Measurements from ENCODE around the gene TRIM37. TPM values are rescaled to one million over a fixed set of nuclear protein-coding genes. Genes with fewer than 3 reads are reported as not detected.
A peak's percentile ranks its signal among the peaks of the same experiment; 100 is the strongest.

TRIM37 gene
- total and polyA plus RNA-seq, 2 donors (not counting 1 experiment from before 2014, with no cell fraction given): 5.1 to 28.3 TPM

- Mint-ChIP-seq H3K27ac (no peak overlapping the region), H3K4me1 (peaks cover 15% of the 10 kb centered on the region), H3K27me3 (no peaks in the 10 kb centered on the region), H3K9me3 (ENCODE audit: insufficient read depth) (no peaks in the 10 kb centered on the region), H3K4me3 (no peak overlapping the region)
- no peak for ATAC-seq (ENCODE audit: low read depth)
- no peak for DNase-seq
- ChIA-PET CTCF (interaction anchor here (0.7 to 1.6 kb wide), 2 partner anchors 48 to 605 kb away, joined by 3 to 10 read pairs; partner anchors contain the start of gene TRIM37), POLR2A (interaction anchor here (0.6 to 1.1 kb wide), 3 partner anchors 8 to 1148 kb away, joined by 3 to 6 read pairs (median 5); partner anchors contain the start of genes SRSF1 and TRIM37)
- Histone ChIP-seq H3K4me3 (ENCODE audit: control extremely low read depth in 1 of 5, extremely low read depth in 1 of 5, insufficient read depth in 1 of 5, low read depth in 2 of 5, low read length in 4 of 5) (peak overlapping the region; percentile 62 to 98 (median 96)), H3K27me3 (replicated peaks in 1 of 4; ENCODE audit: control extremely low read depth in 1 of 4, control insufficient read depth in 3 of 4, insufficient read depth in 4 of 4, low read length in 3 of 4) (no peaks in the 10 kb centered on the region), H3K4me1 (ENCODE audit: control insufficient read depth in 2 of 2, insufficient read depth in 2 of 2, low read length in 2 of 2) (peaks cover 9 to 15% of the 10 kb centered on the region in 2 donors), H3K9me3 (ENCODE audit: control extremely low read depth in 1 of 3, control insufficient read depth in 2 of 3, insufficient read depth in 1 of 3, low read length in 2 of 3) (no peaks in the 10 kb centered on the region), H3K36me3 (replicated peaks in 1 of 2; ENCODE audit: control extremely low read depth in 1 of 2, control insufficient read depth in 1 of 2, extremely low read depth in 1 of 2, insufficient read depth in 2 of 2, low read length in 1 of 2) (no peaks in the 10 kb centered on the region), H4K20me1 (ENCODE audit: control insufficient read depth, insufficient read depth, low read length, poor library complexity, severe bottlenecking) (no peaks in the 10 kb centered on the region), H3K9ac (ENCODE audit: low read length) (peak overlapping the region; percentile 92), H3K4me2 (replicated peaks; ENCODE audit: low read depth, low read length, poor library complexity, severe bottlenecking) (peak overlapping the region; percentile 90), H2AFZ (ENCODE audit: insufficient read depth, low read depth, low read length, poor library complexity, severe bottlenecking) (peak overlapping the region; percentile 97), H3K27ac (ENCODE audit: low read length in 2 of 2) (peak overlapping the region; percentile 50 to 79), H3K79me2 (ENCODE audit: control insufficient read depth, insufficient read depth, low read length) (peaks cover 57% of the 10 kb centered on the region)
- intact Hi-C loops (cut with micrococcal nuclease): no loop called here
- no peak for TF ChIP-seq CTCF (IDR thresholded peaks at IDR 0.05)
- no peak for TF ChIP-seq EZH2 (IDR thresholded peaks at IDR 0.05; ENCODE audit: borderline replicate concordance, insufficient read depth, low read depth, low read length, poor library complexity, severe bottlenecking)
- WGBS (ENCODE audit: insufficient coverage): under 1% methylated on average over 22 of the region's 25 CpGs
These were observed 47.6 kb upstream of the TRIM37 start for GRCh38 chr17:59154292-59154720.

DNA sequence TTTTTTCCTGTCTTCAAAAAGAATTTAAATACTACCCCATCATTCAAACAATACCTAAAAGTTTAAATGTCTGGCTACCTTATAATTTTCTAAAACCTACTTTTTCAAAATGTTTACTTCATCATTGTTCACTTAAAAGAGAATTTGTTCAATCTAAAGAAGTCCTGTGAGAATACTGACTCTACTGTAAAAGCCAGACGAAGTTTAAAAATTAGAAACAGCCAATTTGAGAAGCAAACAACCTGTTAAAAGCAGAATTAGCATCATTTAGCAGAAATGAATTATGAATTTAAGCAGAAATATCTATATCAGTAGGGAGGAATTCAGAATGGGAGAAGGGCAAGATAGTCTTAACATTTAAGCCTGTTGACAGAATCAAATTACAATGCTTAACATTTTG, 46.2 kb upstream of the TRIM37 start:
- H3K4me1 ChIP-seq (ENCODE audit: control insufficient read depth in 2 of 2, insufficient read depth in 2 of 2, low read length in 2 of 2): peaks cover 9 to 15% of the 10 kb centered on the region in 2 donors
- no peaks in the 10 kb centered on the region for H4K20me1 ChIP-seq (ENCODE audit: control insufficient read depth, insufficient read depth, low read length, poor library complexity, severe bottlenecking)
- no peak for DNase-seq
- ATAC-seq (ENCODE audit: low read depth): no peak
- H3K9me3 Mint-ChIP-seq (ENCODE audit: insufficient read depth): no peaks in the 10 kb centered on the region
- H3K27ac ChIP-seq (ENCODE audit: low read length in 2 of 2): no peak overlapping the region
- ChIA-PET POLR2A (no interaction called here), CTCF (no interaction called here)
- no peak overlapping the region for H3K4me3 ChIP-seq (ENCODE audit: control extremely low read depth in 1 of 5, extremely low read depth in 1 of 5, insufficient read depth in 1 of 5, low read depth in 2 of 5, low read length in 4 of 5)
- no peaks in the 10 kb centered on the region for H3K9me3 ChIP-seq (ENCODE audit: control extremely low read depth in 1 of 3, control insufficient read depth in 2 of 3, insufficient read depth in 1 of 3, low read length in 2 of 3)
- peak overlapping the region; percentile 6 for H3K4me3 Mint-ChIP-seq
- peaks cover 15% of the 10 kb centered on the region for H3K4me1 Mint-ChIP-seq
- H3K9ac ChIP-seq (ENCODE audit: low read length): no peak overlapping the region
- intact Hi-C loops (cut with micrococcal nuclease): no loop called here
- H3K27me3 Mint-ChIP-seq: no peaks in the 10 kb centered on the region
- no peak overlapping the region for H3K27ac Mint-ChIP-seq
- TF ChIP-seq EZH2 (IDR thresholded peaks at IDR 0.05; ENCODE audit: borderline replicate concordance, insufficient read depth, low read depth, low read length, poor library complexity, severe bottlenecking) (no peak), CTCF (IDR thresholded peaks at IDR 0.05) (no peak)
- no peaks in the 10 kb centered on the region for H3K36me3 ChIP-seq (replicated peaks in 1 of 2; ENCODE audit: control extremely low read depth in 1 of 2, control insufficient read depth in 1 of 2, extremely low read depth in 1 of 2, insufficient read depth in 2 of 2, low read length in 1 of 2)
- no CpG with 5 or more reads among the region's 1 CpG for WGBS (ENCODE audit: insufficient coverage)
- no peak overlapping the region for H3K4me2 ChIP-seq (replicated peaks; ENCODE audit: low read depth, low read length, poor library complexity, severe bottlenecking)
- H3K27me3 ChIP-seq (replicated peaks in 1 of 4; ENCODE audit: control extremely low read depth in 1 of 4, control insufficient read depth in 3 of 4, insufficient read depth in 4 of 4, low read length in 3 of 4): no peaks in the 10 kb centered on the region
- no peak overlapping the region for H2AFZ ChIP-seq (ENCODE audit: insufficient read depth, low read depth, low read length, poor library complexity, severe bottlenecking)
- peaks cover 67% of the 10 kb centered on the region for H3K79me2 ChIP-seq (ENCODE audit: control insufficient read depth, insufficient read depth, low read length)

Data from B cell (primary cell).